H9 (cell line): ENCODE data around the gene ROPN1B. TPM values are rescaled to one million over a fixed set of nuclear protein-coding genes. Genes with fewer than 3 reads are reported as not detected.

Source experiments
- DNase-seq: peaks from one replicate; pipeline ENCODE4 v3.0.0-alpha.2; 2017
- H2AFZ ChIP-seq: one replicate; pipeline ENCODE4 v1.6.1; 2013; ENCODE audit warnings: mild to moderate bottlenecking, low read length, control low read depth, moderate library complexity
- H2AK5ac ChIP-seq: 2 replicates; pipeline ENCODE4 v1.6.1; 2013; ENCODE audit warnings: low read length, control low read depth, mixed read lengths; ENCODE audit not compliant: insufficient read length
- H2BK120ac ChIP-seq: one replicate; pipeline ENCODE4 v1.6.1; 2013; ENCODE audit warnings: low read depth, mild to moderate bottlenecking, low read length, control low read depth, inconsistent platforms; ENCODE audit not compliant: poor library complexity, severe bottlenecking
- H2BK12ac ChIP-seq: 2 replicates; pipeline ENCODE4 v1.6.1; 2013; ENCODE audit warnings: low read length, control low read depth, mixed read lengths, low read depth; ENCODE audit not compliant: insufficient read length
- H2BK15ac ChIP-seq: 2 replicates; pipeline ENCODE4 v1.6.1; 2013; ENCODE audit warnings: low read depth, low read length, control low read depth
- H2BK20ac ChIP-seq: one replicate; pipeline ENCODE4 v1.6.1; 2013; ENCODE audit warnings: low read depth, mild to moderate bottlenecking, low read length, control low read depth, inconsistent platforms; ENCODE audit not compliant: poor library complexity, severe bottlenecking
- H2BK5ac ChIP-seq: 2 replicates; pipeline ENCODE4 v1.6.1; 2013; ENCODE audit warnings: low read length, control low read depth, mixed read lengths; ENCODE audit not compliant: insufficient read length
- H3K14ac ChIP-seq: 2 replicates; pipeline ENCODE4 v1.6.1; 2013; ENCODE audit warnings: low read length, control low read depth; ENCODE audit not compliant: insufficient read depth
- H3K18ac ChIP-seq: 2 replicates; pipeline ENCODE4 v1.6.1; 2013; ENCODE audit warnings: low read depth, mild to moderate bottlenecking, mixed read lengths, low read length, control low read depth; ENCODE audit not compliant: insufficient read length
- H3K23ac ChIP-seq: 2 replicates; pipeline ENCODE4 v1.6.1; 2013; ENCODE audit warnings: low read length, control low read depth, mixed read lengths, low read depth; ENCODE audit not compliant: insufficient read length
- H3K23me2 ChIP-seq: 2 replicates; pipeline ENCODE4 v1.6.1; 2013; ENCODE audit warnings: low read depth, mild to moderate bottlenecking, mixed read lengths, low read length, control low read depth; ENCODE audit not compliant: insufficient read length, poor library complexity, severe bottlenecking
- H3K27ac ChIP-seq: 2 replicates; pipeline ENCODE4 v1.5.1; 2013; ENCODE audit warnings: low read length, control low read depth, mixed read lengths, low read depth; ENCODE audit not compliant: insufficient read length
- H3K27me3 ChIP-seq: 2 replicates; pipeline ENCODE4 v1.6.1; 2013; ENCODE audit warnings: low read length, control low read depth, inconsistent platforms; ENCODE audit not compliant: insufficient read depth
- H3K4ac ChIP-seq: 2 replicates; pipeline ENCODE4 v1.6.1; 2013; ENCODE audit warnings: low read depth, mild to moderate bottlenecking, control low read depth, inconsistent platforms, low read length, moderate library complexity
- H3K4me1 ChIP-seq: 2 replicates; pipeline ENCODE4 v1.6.1; 2013; ENCODE audit warnings: low read length, control low read depth, inconsistent platforms; ENCODE audit not compliant: insufficient read depth
- H3K4me2 ChIP-seq: 2 replicates; pipeline ENCODE4 v1.6.1; 2013; ENCODE audit warnings: low read length, control low read depth, mixed read lengths; ENCODE audit not compliant: insufficient read length, insufficient read depth
- H3K56ac ChIP-seq: 2 replicates; pipeline ENCODE4 v1.6.1; 2013; ENCODE audit warnings: low read depth, mild to moderate bottlenecking, mixed read lengths, low read length, control low read depth; ENCODE audit not compliant: insufficient read length
- H3K79me1 ChIP-seq: 2 replicates; pipeline ENCODE4 v1.6.1; 2013; ENCODE audit warnings: low read depth, mild to moderate bottlenecking, moderate library complexity, low read length, control low read depth, inconsistent platforms; ENCODE audit not compliant: insufficient read depth, poor library complexity, severe bottlenecking
- H3K79me2 ChIP-seq: 2 replicates; pipeline ENCODE4 v1.6.1; 2013; ENCODE audit warnings: low read length, control low read depth, inconsistent platforms; ENCODE audit not compliant: insufficient read depth
- H3K9ac ChIP-seq: 2 replicates; pipeline ENCODE4 v1.6.1; 2013; ENCODE audit warnings: low read length, control low read depth, mixed read lengths; ENCODE audit not compliant: insufficient read length; ENCODE audit errors: extremely low read depth
- H3K9me3 ChIP-seq: one replicate; pipeline ENCODE4 v1.6.1; 2013; ENCODE audit warnings: low read depth, low read length, inconsistent platforms; ENCODE audit not compliant: control insufficient read depth
- H3T11ph ChIP-seq: one replicate; pipeline ENCODE4 v1.6.1; 2013; ENCODE audit warnings: mild to moderate bottlenecking, low read length, control low read depth, inconsistent platforms
- H4K20me1 ChIP-seq: one replicate; pipeline ENCODE4 v1.6.1; 2013; ENCODE audit not compliant: control insufficient read depth, insufficient read length, insufficient read depth
- H4K5ac ChIP-seq: 2 replicates; pipeline ENCODE4 v1.6.1; 2013; ENCODE audit warnings: low read depth, mild to moderate bottlenecking, mixed read lengths, low read length, control low read depth; ENCODE audit not compliant: insufficient read length
- H4K8ac ChIP-seq: replicated peaks from 2 replicates; pipeline ENCODE4 v1.6.1; 2013; ENCODE audit warnings: low read length, control low read depth, mixed read lengths, low read depth; ENCODE audit not compliant: insufficient read length
- H4K91ac ChIP-seq: 2 replicates; pipeline ENCODE4 v1.6.1; 2013; ENCODE audit warnings: low read depth, mild to moderate bottlenecking, moderate library complexity, mixed read lengths, low read length, control low read depth; ENCODE audit not compliant: insufficient read length
- H3K27ac Mint-ChIP-seq, 3 experiments: 2 replicates in 2 of 3; 3 replicates in 1 of 3; pipeline ENCODE4 v1.8.0; 2020 to 2021; ENCODE audit warnings: mixed read lengths in 3 of 3, mild to moderate bottlenecking in 1 of 3, moderate library complexity in 1 of 3
- H3K27me3 Mint-ChIP-seq: 2 replicates; pipeline ENCODE4 v1.8.0; 2021; ENCODE audit warnings: low read depth, mild to moderate bottlenecking, moderate library complexity, mixed read lengths
- H3K36me3 Mint-ChIP-seq, 3 experiments: 2 replicates in 2 of 3; 3 replicates in 1 of 3; pipeline ENCODE4 v1.8.0; 2020 to 2021; ENCODE audit warnings: low read depth in 3 of 3, mixed read lengths in 3 of 3; ENCODE audit not compliant: insufficient read depth in 1 of 3
- H3K4me1 Mint-ChIP-seq, 2 experiments: 2 replicates each; pipeline ENCODE4 v1.8.0; 2020; ENCODE audit warnings: mixed read lengths in 2 of 2
- H3K4me3 Mint-ChIP-seq, 2 experiments: 2 replicates in 1 of 2; 3 replicates in 1 of 2; pipeline ENCODE4 v1.8.0; 2020 to 2021; ENCODE audit warnings: mild to moderate bottlenecking in 2 of 2, mixed read lengths in 2 of 2, moderate library complexity in 1 of 2
- H3K9me3 Mint-ChIP-seq, 2 experiments: 2 replicates in 1 of 2; 3 replicates in 1 of 2; pipeline ENCODE4 v1.8.0; 2020; ENCODE audit warnings: mild to moderate bottlenecking in 2 of 2, mixed read lengths in 2 of 2, moderate library complexity in 1 of 2
- WGBS: extraction: QIAGEN DNeasy Blood & Tissue Kit; methylation state at CpG from one replicate; pipeline ENCODE4 v1.1.7; 2013; ENCODE audit warnings: missing lambda C conversion rate, low lambda C conversion rate, mixed read lengths; ENCODE audit not compliant: insufficient read length; ENCODE audit errors: extremely low coverage; 5-methylcytosine and 5-hydroxymethylcytosine counted together
- total RNA-seq: library from RNA; stranded (reverse); gene quantifications from 2 replicates; pipeline ENCODE4 v1.2.1, GENCODE V29; 2021
- TF ChIP-seq, protein P1 (sequence below): fragments of 200-600 bp; sonication (generic); conservative IDR thresholded peaks from 3 replicates; pipeline ENCODE4 v1.8.0; 2021; ENCODE audit warnings: antibody characterized with exemption, mild to moderate bottlenecking

Gene ROPN1B
- total RNA-seq, 1 experiment from 2014 or later, result not detected

DNA sequence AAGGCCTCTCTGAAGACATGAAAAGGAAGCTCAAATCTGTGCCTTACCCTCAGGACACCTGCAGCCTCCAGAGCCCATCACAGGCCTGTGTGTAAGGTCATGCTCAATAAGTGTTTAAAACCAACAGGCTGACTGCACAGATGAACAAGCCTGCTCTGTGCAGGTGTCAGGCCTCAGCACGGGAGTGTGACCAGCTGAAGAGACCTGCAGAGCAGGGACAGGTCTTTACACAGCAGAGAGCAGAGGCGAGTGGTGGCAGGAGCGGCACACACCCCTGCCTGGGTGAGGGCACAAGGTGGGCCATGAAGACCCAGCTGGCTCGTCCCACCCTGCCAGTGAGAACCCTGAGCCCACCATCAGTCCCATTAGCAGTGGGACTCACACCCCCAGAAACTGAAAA lies 56.9 kb downstream of the ROPN1B start:
- WGBS, result no CpG with 5 or more reads among the region's 4 CpGs

More for the DNA sequence above, 56.9 kb downstream of the ROPN1B start:
- Histone ChIP-seq H2BK15ac (no peak overlapping the region), H3T11ph (no peak overlapping the region), H3K79me2 (no peaks in the 10 kb centered on the region), H3K4ac (no peak overlapping the region), H3K18ac (no peak overlapping the region), H3K9ac (no peak overlapping the region), H2BK20ac (no peak overlapping the region), H3K23ac (no peak overlapping the region), H3K27ac (no peak overlapping the region), H4K8ac (no peak overlapping the region), H3K14ac (no peak overlapping the region; the same call in 1 of the 2 replicates), H2BK5ac (no peak overlapping the region), H2AK5ac (no peak overlapping the region), H3K9me3 (peaks cover 16% of the 10 kb centered on the region), H2BK120ac (no peak overlapping the region), H3K79me1 (no peaks in the 10 kb centered on the region), H2BK12ac (no peak overlapping the region), H2AFZ (no peak overlapping the region), H3K4me2 (no peak overlapping the region), H4K5ac (no peak overlapping the region), H3K56ac (no peak overlapping the region), H3K23me2 (no peaks in the 10 kb centered on the region), H4K91ac (no peak overlapping the region), H3K27me3 (no peaks in the 10 kb centered on the region), H4K20me1 (no peaks in the 10 kb centered on the region), H3K4me1 (peaks cover 6% of the 10 kb centered on the region; the same call in 1 of the 2 replicates)
- TF ChIP-seq, protein P1, sequence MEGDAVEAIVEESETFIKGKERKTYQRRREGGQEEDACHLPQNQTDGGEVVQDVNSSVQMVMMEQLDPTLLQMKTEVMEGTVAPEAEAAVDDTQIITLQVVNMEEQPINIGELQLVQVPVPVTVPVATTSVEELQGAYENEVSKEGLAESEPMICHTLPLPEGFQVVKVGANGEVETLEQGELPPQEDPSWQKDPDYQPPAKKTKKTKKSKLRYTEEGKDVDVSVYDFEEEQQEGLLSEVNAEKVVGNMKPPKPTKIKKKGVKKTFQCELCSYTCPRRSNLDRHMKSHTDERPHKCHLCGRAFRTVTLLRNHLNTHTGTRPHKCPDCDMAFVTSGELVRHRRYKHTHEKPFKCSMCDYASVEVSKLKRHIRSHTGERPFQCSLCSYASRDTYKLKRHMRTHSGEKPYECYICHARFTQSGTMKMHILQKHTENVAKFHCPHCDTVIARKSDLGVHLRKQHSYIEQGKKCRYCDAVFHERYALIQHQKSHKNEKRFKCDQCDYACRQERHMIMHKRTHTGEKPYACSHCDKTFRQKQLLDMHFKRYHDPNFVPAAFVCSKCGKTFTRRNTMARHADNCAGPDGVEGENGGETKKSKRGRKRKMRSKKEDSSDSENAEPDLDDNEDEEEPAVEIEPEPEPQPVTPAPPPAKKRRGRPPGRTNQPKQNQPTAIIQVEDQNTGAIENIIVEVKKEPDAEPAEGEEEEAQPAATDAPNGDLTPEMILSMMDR, result no peak
- Mint-ChIP-seq H3K27me3 (peaks cover 3% of the 10 kb centered on the region), H3K4me3 (no peak overlapping the region), H3K9me3 (peaks cover 25 to 29% of the 10 kb centered on the region in 2 experiments), H3K27ac (no peak overlapping the region), H3K36me3 (peaks cover 35 to 58% (median 56%) of the 10 kb centered on the region in 3 experiments), H3K4me1 (peaks cover 26 to 27% of the 10 kb centered on the region in 2 experiments)
- DNase-seq, result no peak
